PC-3 (cell line): ENCODE results near the gene ZCCHC3. TPM values are rescaled to one million over a fixed set of nuclear protein-coding genes. Genes with fewer than 3 reads are reported as not detected.

Experiments
- ATAC-seq: fragments of 200-7000 bp; cut with Tn5 transposase; 2 replicates; pipeline ENCODE4 v1.9.1; 2020; ENCODE audit warnings: mild to moderate bottlenecking, moderate library complexity
- BruUV-seq: library from RNA; stranded (reverse); fragments of 400-500 nt; replicated peaks from 2 replicates; lab custom pipeline; 2021; lab: Mats Ljungman, UMichigan
- CTCF ChIA-PET: fragments of 300-600 bp; sonication (Branson Sonifier 250); formaldehyde crosslinking; loops from one replicate; lab custom pipeline; 2022; ENCODE audit warnings: antibody characterized with exemption; lab: Charles Lee
- POLR2A ChIA-PET: fragments of 300-600 bp; sonication (Branson Sonifier 250); formaldehyde crosslinking; loops from one replicate; lab custom pipeline; 2022; ENCODE audit warnings: antibody characterized with exemption; ENCODE audit not compliant: unreplicated experiment; lab: Charles Lee
- DNase-seq: peaks from one replicate; pipeline ENCODE4 v3.0.0-alpha.2; 2015
- H2AFZ ChIP-seq: fragments of 300-600 bp; sonication (generic); 2 replicates; pipeline ENCODE4 v1.6.0; 2016; ENCODE audit warnings: antibody characterized with exemption, low read length
- H3F3A ChIP-seq: fragments of 300-600 bp; sonication (generic); one replicate; pipeline ENCODE4 v1.6.0; 2017; ENCODE audit warnings: antibody characterized with exemption, low read length, control low read depth, mild to moderate bottlenecking; ENCODE audit not compliant: unreplicated experiment
- H3K27ac ChIP-seq: fragments of 300-600 bp; sonication (generic); 2 replicates; pipeline ENCODE4 v1.5.1; 2016; ENCODE audit warnings: mild to moderate bottlenecking, low read length
- H3K27me3 ChIP-seq: fragments of 300-600 bp; sonication (generic); 2 replicates; pipeline ENCODE4 v1.6.1; 2016; ENCODE audit warnings: low read length, mixed read lengths
- H3K36me3 ChIP-seq: fragments of 300-600 bp; sonication (generic); 2 replicates; pipeline ENCODE4 v1.6.1; 2016; ENCODE audit warnings: low read depth, mixed run types, low read length, mixed read lengths
- H3K4me1 ChIP-seq: fragments of 300-600 bp; sonication (generic); 2 replicates; pipeline ENCODE4 v1.5.1; 2016; ENCODE audit warnings: low read length; ENCODE audit not compliant: insufficient read depth
- H3K4me2 ChIP-seq: fragments of 300-600 bp; sonication (generic); 2 replicates; pipeline ENCODE4 v1.6.0; 2016; ENCODE audit warnings: low read length
- H3K4me3 ChIP-seq: fragments of 300-600 bp; sonication (generic); 2 replicates; pipeline ENCODE4 v1.5.1; 2016; ENCODE audit warnings: mild to moderate bottlenecking, low read length, mixed read lengths
- H3K79me2 ChIP-seq: fragments of 300-600 bp; sonication (generic); 2 replicates; pipeline ENCODE4 v1.6.1; 2017; ENCODE audit warnings: low read length, mixed read lengths
- H3K9ac ChIP-seq: fragments of 300-600 bp; sonication (generic); 2 replicates; pipeline ENCODE4 v1.6.0; 2016; ENCODE audit warnings: mild to moderate bottlenecking, low read length
- H3K9me2 ChIP-seq: fragments of 300-600 bp; sonication (generic); replicated peaks from 2 replicates; pipeline ENCODE4 v1.6.1; 2016; ENCODE audit warnings: mixed run types, low read length, mixed read lengths
- H3K9me3 ChIP-seq: fragments of 300-600 bp; sonication (generic); 2 replicates; pipeline ENCODE4 v1.6.1; 2016; ENCODE audit warnings: low read length, mixed read lengths
- H4K20me1 ChIP-seq: fragments of 300-600 bp; sonication (generic); 2 replicates; pipeline ENCODE4 v1.6.1; 2016; ENCODE audit warnings: low read length, mixed read lengths
- EZH2 ChIP-seq: fragments of 300-600 bp; sonication (generic); IDR thresholded peaks from one replicate; pipeline ENCODE4 v1.6.1; 2017; ENCODE audit warnings: antibody characterized with exemption, mild to moderate bottlenecking, low read length; ENCODE audit not compliant: unreplicated experiment
- EZH2phosphoT487 ChIP-seq: fragments of 300-600 bp; sonication (generic); IDR thresholded peaks from 2 replicates; pipeline ENCODE4 v1.6.1; 2018; ENCODE audit warnings: mild to moderate bottlenecking, antibody characterized with exemption, low read length, borderline replicate concordance
- intact Hi-C: fragments of 100-400 bp; cut with micrococcal nuclease; formaldehyde crosslinking; loops from 2 replicates; pipeline ENCODE4 v1.9.0; 2023
- total RNA-seq: library from RNA; depleted of rRNA; stranded (reverse); fragments of >200 nt; gene quantifications from 2 replicates; pipeline ENCODE4 v1.2.3, GENCODE V29; 2014; rRNA removed
- TF ChIP-seq, protein P1 (sequence below): fragments of 300-600 bp; sonication (generic); conservative IDR thresholded peaks from 2 replicates; pipeline ENCODE4 v1.5.1; 2017; ENCODE audit warnings: antibody characterized with exemption, low read depth, mild to moderate bottlenecking, low read length

Gene ZCCHC3
- total RNA-seq, 1 experiment from 2014 or later: 18.5 TPM

DNA sequence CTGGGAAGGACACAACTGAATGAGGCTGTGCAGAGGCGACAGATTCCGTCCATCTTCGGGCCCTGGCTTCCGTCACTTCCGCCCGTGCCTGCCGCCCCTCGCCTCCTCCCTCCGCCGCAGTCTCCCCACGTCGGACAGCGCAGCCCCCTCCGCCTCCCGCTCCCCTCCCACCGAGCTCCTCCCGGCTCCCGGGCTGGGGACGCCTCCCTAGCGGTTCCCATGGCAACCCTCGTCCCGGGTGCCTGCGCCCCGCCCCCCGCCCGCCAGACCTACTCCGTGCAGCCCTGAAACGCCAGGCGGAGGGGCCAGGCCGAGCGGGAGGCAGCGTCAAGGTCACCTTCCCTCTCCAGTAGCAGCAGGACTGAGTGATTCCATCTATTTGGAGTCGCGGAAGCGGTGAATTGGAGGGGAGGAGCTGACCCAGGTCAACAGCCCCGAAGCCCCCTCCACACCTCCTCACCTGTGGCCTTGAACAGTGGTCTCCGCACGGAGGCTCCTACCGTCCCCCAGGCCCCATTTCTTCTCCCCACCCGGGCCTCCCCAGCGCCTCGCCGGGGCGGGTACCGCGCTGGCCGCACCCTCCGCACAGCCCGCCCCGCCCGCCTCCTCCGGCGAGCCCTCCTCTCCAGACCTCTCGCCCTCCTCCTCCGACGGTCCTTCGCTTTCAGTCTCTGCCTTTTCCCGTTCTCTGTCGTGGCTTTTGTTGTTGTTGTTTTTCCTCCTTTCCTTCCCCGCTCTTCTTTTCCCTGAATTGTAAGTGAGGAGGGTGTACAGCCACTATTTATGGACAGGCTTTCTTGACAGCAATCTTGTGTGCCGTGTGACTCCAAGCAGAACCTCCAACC lies 50.5 kb downstream of the ZCCHC3 start:
- POLR2A ChIA-PET: interaction anchor here (0.5 to 1.0 kb wide), 5 partner anchors 23 to 856 kb away, joined by 4 to 6 read pairs (median 5); no protein-coding TSS in a partner anchor
- no peaks in the 10 kb centered on the region for H3F3A ChIP-seq
- no peaks in the 10 kb centered on the region for H3K9me2 ChIP-seq
- H4K20me1 ChIP-seq: no peaks in the 10 kb centered on the region
- peak overlapping the region; percentile 92 for H3K4me2 ChIP-seq
- TF ChIP-seq EZH2phosphoT487 (no peak), EZH2 (no peak)
- TF ChIP-seq, protein P1, sequence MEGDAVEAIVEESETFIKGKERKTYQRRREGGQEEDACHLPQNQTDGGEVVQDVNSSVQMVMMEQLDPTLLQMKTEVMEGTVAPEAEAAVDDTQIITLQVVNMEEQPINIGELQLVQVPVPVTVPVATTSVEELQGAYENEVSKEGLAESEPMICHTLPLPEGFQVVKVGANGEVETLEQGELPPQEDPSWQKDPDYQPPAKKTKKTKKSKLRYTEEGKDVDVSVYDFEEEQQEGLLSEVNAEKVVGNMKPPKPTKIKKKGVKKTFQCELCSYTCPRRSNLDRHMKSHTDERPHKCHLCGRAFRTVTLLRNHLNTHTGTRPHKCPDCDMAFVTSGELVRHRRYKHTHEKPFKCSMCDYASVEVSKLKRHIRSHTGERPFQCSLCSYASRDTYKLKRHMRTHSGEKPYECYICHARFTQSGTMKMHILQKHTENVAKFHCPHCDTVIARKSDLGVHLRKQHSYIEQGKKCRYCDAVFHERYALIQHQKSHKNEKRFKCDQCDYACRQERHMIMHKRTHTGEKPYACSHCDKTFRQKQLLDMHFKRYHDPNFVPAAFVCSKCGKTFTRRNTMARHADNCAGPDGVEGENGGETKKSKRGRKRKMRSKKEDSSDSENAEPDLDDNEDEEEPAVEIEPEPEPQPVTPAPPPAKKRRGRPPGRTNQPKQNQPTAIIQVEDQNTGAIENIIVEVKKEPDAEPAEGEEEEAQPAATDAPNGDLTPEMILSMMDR: no peak
- no peaks in the 10 kb centered on the region for H3K27me3 ChIP-seq
- H3K27ac ChIP-seq: peak overlapping the region; percentile 81
- peak overlapping the region; percentile 72 for H3K9ac ChIP-seq
- H3K4me1 ChIP-seq: peaks cover 12% of the 10 kb centered on the region
- BruUV-seq: no TSS peak
- CTCF ChIA-PET: interaction anchor here (0.8 to 1.0 kb wide), 2 partner anchors 24 to 84 kb away, joined by 3 read pairs; no protein-coding TSS in a partner anchor
- H3K79me2 ChIP-seq: peaks cover 11% of the 10 kb centered on the region; the same call in 1 of the 2 replicates
- H3K4me3 ChIP-seq: peak overlapping the region; percentile 79
- DNase-seq: peak; percentile 94
- intact Hi-C loops: no loop called here
- ATAC-seq: peak; percentile 75
- H2AFZ ChIP-seq: peak overlapping the region; percentile 91
- H3K9me3 ChIP-seq: peaks cover 6% of the 10 kb centered on the region
- peaks cover 10% of the 10 kb centered on the region; the same call in 1 of the 2 replicates for H3K36me3 ChIP-seq

GRCh38 chr20:348972-349841 lies 51.8 kb downstream of the ZCCHC3 start:
- TF ChIP-seq EZH2 (no peak), EZH2phosphoT487 (no peak)
- TF ChIP-seq, protein P1: no peak
- peak overlapping the region; percentile 92 for H3K4me2 ChIP-seq
- DNase-seq (no peak), ATAC-seq (no peak)
- no peaks in the 10 kb centered on the region for H3K27me3 ChIP-seq
- H3K9me2 ChIP-seq: no peaks in the 10 kb centered on the region
- no peaks in the 10 kb centered on the region for H4K20me1 ChIP-seq
- H3F3A ChIP-seq: no peaks in the 10 kb centered on the region
- peaks cover 5% of the 10 kb centered on the region; the same call in 1 of the 2 replicates for H3K36me3 ChIP-seq
- H2AFZ ChIP-seq: no peak overlapping the region
- intact Hi-C loops: no loop called here
- no peak overlapping the region for H3K9ac ChIP-seq
- peaks cover 12% of the 10 kb centered on the region for H3K4me1 ChIP-seq
- peaks cover 11% of the 10 kb centered on the region; the same call in 1 of the 2 replicates for H3K79me2 ChIP-seq
- no TSS peak for BruUV-seq
- H3K4me3 ChIP-seq: peak overlapping the region; percentile 79; the same call in 1 of the 2 replicates
- no peaks in the 10 kb centered on the region for H3K9me3 ChIP-seq
- ChIA-PET POLR2A (no interaction called here), CTCF (no interaction called here)
- no peak overlapping the region for H3K27ac ChIP-seq

Other genes with a start within 250 kb of the ZCCHC3 start
- not detected in 2 replicates for gene DEFB125, start 209.9 kb upstream of the ZCCHC3 start, total RNA-seq
- gene DEFB126, start 155.0 kb upstream of the ZCCHC3 start, total RNA-seq: not detected in 2 replicates
- not detected in 2 replicates for gene DEFB127, start 140.1 kb upstream of the ZCCHC3 start, total RNA-seq
- not detected in 2 replicates for gene DEFB128, start 107.9 kb upstream of the ZCCHC3 start, total RNA-seq
- not detected in 2 replicates for gene DEFB129, start 70.3 kb upstream of the ZCCHC3 start, total RNA-seq
- gene DEFB132, start 39.8 kb upstream of the ZCCHC3 start, total RNA-seq: not detected in 2 replicates
- gene C20orf96, start 6.8 kb upstream of the ZCCHC3 start, total RNA-seq: 3.4 and 5.0 TPM in 2 replicates
- 13.8 and 18.7 TPM in 2 replicates for gene SOX12, start 28.0 kb downstream of the ZCCHC3 start, total RNA-seq
- gene NRSN2, start 49.5 kb downstream of the ZCCHC3 start, total RNA-seq: 50.7 and 55.7 TPM in 2 replicates
- gene TRIB3, start 83.2 kb downstream of the ZCCHC3 start, total RNA-seq: 160 and 193 TPM in 2 replicates
- gene RBCK1, start 110.7 kb downstream of the ZCCHC3 start, total RNA-seq: 115 and 137 TPM in 2 replicates
- gene TBC1D20, start 165.0 kb downstream of the ZCCHC3 start, total RNA-seq: 24.2 and 26.3 TPM in 2 replicates
- gene CSNK2A1, start 246.2 kb downstream of the ZCCHC3 start, total RNA-seq: 147 and 161 TPM in 2 replicates